HG03103 (cell line): Measurements from ENCODE around the gene DVL2.
"Not testable (repeated sequence)": the region's sequence is repeated elsewhere in the genome, so short reads cannot be mapped to it uniquely, and the experiment has no call there.

Experiments used
- ATAC-seq: cut with Tn5 transposase; IDR thresholded peaks from one replicate; pipeline ENCODE4 v1.9.1; 2021; ENCODE audit warnings: low read depth; ENCODE audit not compliant: unreplicated experiment

Gene DVL2

DNA sequence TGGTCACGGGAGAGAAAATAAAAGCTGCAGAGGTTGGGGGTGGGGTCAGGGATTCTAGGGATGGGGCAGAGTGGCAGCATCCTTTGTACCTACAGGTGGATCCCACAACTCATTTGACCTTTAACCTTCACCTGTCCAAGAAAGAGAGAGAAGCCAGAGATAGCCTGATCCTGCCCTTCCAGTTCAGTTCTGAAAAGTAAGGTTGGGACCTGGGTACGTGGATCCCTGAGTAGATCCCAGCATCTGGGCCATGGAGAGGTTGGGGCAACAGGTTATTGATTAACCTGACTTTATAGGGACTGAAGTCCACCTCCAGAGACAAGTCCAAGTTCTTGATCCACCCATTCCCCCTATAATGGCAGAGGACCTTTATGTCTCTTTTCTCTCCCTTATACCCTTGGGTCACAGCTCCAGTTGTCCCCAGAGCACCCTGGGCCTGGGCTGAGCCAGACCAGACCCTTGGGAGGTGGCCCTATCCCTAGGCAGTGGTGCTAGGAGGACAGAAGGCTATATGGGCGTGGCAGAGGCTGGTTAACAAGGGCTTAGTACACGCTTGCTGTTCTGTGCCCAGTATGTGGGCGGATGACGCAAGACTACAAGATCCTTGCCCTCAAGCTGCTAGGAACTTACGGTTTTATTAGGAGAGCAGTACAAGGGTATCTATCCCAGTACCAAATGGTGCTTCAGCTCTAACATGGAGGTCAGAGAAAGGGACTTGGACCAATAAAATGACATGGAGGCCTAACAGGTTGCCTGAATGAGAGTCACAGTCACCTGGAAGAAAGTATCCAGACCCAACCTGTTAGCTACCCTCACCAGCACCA, 24.6 kb upstream of the DVL2 start:
- no peak for ATAC-seq

DNA sequence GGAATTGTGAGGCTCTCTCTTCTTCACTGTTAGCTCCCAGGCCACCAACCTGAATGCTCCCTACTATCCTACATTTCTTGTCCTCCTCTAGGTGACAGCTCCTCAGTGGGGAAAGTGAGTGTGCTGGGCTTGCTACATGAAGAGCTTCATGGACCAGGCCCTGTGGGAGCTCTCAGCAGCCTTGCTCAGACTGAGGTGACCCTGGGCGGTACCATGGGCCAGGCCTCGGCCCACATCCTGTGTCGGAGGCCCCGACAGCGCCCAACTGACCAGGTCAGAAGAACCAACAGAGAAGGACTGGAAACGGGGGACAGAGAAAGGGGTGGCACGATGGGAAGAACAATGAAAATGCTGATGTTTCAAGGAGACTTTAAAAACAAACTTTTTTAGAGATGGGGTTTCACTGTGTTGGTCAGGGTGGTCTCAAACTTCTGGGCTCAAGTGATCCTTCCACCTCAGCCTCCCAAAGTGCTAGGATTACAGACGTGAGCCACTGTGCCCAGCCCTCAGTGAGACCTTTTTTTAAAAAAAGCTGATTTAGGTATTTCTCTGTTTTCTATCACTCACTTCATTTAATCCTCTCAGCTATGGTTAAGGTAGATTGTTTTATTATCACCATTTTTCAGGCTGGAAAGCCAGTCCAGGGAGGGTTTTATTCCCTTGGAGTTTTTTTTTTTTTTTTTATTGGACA, 22.6 kb upstream of the DVL2 start:
- ATAC-seq, result no peak

DNA sequence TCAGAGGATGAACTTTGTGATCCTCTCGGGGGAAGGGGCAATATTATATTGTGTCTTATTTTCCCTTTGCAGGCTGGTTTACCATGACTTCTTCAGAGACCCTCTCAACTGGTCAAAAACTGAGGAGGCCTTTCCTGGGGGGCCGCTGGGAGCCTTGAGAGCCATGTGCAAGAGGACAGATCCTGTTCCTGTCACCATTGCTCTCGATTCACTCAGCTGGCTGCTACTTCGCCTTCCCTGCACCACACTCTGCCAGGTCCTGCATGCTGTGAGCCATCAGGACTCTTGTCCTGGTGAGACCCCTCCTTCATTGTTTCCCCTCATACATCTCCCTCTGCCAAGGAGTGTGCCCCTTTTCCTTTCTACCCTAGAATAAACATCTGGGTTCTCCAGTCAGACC, 20.2 kb upstream of the DVL2 start:
- ATAC-seq, result no peak

DNA sequence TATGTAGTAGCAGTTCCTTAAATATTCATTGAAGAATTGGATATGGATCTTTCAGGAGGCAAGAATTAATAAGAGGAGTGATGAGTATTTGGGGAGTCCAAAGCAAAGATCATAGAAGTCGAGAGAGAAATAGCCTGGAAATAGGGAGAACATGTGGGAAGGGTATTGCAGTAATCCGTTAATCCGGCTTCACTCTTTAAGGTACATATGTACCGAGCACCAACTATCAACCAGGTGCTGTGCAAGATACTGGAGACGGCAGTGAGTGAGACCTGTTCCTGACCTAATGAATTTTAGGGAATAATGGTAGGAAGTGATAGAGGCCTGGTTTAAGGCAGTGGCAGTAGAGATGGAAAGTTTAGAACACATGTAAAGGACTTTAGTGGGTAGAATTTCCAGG, 18.8 kb upstream of the DVL2 start:
- no peak for ATAC-seq

DNA sequence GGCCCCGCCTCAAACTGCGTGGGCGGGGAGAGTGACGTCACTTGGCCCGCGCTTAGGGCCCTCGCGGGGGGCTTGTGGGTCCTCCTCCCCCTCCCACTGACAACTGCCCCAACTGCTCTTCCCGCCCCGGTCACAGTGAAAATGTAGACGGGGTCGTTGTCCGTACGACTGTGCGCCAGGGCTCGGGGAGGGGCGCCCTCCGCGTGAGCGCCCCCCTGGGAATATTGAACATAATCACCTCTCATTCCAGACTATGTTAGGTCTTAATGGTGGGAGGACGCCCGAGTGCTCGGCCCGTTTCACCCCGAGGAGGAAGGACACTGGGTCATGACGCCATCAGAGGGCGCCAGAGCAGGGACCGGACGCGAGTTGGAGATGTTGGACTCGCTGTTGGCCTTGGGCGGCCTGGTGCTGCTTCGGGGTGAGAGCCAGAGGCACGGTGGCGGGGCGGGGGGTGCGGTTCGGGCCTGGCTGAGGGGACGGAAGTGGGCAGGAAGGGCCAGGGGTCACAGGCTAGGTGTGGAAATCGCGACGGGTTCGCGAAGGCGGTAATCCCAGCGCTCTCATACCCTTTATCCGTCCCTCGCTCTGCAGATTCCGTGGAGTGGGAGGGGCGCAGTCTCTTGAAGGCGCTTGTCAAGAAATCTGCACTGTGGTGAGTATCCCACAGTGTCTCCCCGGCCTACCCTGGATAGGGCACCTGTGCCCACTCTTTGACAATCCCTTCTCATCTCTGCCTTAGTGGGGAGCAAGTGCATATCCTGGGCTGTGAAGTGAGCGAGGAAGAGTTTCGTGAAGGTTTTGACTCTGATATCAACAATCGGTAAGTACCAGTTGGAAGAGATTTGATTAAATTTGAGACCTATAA, 18.1 kb upstream of the DVL2 start, which contains the start of gene ELP5:
Gene ELP5, plus strand, starts transcription at position 40 of the 868 bp plus-strand sequence. Its CDS starts 336 bp downstream, at position 376.
- ATAC-seq, result peak; percentile 31

DNA sequence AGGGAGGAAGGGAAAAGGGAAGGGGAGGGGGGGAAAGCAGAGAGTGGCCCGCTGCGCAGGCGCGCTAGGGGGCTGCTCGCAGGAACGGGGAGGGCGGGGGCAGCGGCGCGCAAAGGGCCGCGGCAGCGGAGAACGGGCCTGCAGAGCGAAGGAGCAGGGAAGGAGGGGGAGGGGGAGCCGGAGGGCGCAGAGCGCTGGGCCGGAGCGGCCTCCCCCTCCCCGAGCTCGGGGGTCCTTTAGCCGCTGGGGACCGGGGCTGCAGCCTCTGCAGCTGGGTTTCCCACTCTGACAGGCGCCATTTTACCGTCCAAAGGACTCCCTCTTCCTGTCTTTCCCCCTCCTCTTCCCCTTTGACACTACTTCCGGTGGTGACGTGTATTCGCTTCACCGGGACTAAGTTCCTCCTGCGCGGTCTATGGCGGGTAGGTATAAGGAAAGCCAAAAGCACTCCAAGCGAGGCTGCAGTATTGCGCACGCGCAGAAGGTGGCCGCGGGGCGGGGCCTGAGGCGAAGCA, 17.4 kb upstream of the DVL2 start, which contains the start of gene CTDNEP1:
Gene CTDNEP1, minus strand, starts transcription at position 74 of the 515 bp plus-strand sequence. CDS start 438 bp downstream, outside the sequence.
- peak; percentile 78 for ATAC-seq

DNA sequence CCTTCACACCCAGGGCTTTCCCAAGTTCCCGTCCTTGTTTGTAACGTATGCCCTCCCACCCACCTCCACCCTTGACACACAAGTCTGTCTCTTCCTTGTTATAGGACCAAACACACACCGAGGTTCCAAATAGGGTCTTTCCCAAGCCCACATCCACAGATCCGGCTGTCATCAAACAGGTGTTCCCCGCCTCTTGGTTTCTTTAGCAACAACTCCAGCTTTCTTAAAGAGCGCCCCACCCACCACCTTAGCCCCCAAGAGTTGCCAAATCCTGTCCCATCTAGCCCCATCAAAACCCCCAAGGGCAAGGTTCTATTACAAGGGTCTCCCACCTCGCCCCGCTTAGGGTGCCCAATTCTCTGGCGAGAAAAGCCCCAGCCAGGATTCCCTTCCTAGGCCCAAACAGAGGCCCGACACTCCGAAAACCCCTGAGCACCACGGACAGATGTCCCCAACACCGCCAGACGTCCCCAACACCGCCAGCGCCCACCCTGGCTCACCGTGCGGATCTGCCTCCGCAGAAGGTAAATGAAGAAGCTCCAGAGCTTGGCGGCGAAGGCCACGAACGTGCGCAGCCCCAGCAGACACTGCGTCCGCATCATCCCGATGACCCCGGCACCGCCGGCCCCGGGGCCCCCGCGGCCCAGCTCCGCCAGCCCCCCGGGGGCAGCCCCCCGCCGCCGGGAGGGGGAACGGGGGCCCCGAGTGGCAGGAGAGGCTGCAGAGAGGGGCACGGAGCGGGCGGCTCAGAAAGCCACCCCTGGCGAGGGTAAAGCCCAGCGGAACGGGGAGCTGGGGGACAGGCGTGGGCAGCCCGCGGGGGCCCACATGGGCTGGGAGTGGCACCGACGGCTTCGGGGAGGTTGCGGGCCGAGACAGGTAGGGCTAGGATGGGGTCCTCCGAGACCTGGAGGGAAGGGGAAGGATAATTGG, 16.6 kb upstream of the DVL2 start:
- no peak for ATAC-seq

DNA sequence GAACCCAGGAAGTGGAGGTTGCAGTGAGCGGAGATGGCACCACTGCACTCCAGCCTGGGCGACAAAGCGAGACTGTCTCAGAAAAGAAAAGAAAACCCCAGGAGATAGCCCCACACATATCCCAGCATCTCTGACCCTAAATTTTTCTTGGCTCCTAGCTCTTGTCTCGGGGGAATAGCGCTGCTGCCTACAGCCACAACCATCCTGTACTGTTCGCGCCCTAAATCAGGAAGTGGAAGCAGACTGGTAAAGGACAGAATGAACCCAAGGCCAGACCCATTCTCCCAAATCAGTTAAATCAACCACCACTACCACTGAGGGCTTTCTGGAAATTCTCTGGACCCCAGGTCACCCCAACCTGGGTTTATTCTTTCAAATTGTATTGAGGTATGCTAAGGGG, 15.5 kb upstream of the DVL2 start:
- ATAC-seq, result no peak

DNA sequence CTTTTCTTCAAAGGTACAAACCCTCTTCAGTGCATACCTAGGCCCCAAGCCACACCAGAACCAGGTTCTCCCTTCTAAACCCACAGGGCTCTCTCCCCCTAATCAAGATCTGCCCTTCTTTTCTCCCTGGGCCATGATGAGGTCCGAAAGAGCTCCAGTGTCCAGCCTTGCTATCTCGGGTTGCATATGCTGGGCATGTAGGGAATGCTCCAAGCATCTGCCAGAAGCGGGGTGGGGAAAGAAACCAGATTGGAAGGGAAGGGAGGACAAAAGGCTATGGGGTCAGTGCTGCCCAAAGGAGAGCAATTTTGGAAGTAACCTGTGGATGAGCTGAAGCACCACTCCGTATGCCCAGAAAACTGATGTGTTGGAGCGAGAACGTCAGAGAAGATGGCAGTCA, 14.9 kb upstream of the DVL2 start:
- ATAC-seq, result no peak

DNA sequence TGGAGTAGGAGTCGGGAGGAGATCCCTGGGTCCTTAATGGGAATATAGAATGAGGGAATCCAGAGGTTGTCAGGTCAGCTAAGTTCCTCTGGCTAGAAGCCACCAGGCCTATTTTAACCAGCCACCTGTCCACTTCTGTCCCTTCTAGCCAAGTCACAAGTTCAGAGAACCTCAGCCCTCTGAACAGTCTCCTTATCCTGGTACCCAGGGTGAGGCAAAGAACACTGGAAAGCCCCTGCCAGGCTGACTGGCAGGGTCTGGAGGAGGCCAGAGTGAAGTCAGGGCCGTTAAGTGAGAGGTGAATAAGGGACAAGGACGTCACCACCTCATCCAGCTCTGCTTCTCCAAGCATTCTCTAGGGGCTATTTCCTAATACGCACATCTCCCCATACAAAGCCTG, 14.5 kb upstream of the DVL2 start:
- no peak for ATAC-seq

DNA sequence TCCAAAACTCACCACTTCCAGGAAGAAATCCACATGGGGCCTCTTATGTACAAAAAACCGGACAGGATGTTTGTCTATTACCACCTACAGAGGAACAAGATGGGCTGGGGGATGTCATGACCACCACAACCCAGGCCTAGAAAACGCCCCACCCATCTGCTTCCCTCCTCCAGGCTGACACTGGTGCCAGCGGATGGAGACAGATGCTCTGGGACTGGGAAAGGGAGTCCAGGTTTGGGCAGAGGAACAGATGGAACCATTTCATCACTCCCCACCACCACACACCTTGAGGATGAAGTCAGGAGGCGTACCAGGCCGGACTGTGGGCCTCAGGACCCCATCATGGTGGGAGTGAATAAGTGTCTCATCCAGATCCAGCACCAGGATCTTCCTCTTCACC, 12.5 kb upstream of the DVL2 start:
- ATAC-seq, result no peak

DNA sequence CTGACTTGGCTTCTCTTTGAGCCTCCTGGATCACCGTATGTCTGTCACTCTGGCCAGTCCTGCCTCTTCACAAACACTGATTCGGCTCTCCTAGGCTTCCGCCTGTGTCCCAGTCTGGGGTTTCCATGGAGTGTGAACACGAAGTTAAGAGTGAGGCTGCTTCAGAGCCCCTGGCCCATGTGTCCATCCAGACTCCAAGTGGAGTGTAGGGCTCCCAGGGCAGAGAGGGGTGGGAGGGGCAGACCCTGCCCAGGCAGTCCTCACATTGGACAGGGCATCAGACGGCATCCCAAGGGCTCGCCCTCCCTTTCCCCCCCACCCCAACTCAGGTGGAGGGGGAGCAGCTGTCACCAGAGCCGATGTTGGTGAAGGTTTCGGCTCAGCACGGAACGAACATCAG, 9.5 kb upstream of the DVL2 start:
- not testable (repeated sequence) for ATAC-seq

DNA sequence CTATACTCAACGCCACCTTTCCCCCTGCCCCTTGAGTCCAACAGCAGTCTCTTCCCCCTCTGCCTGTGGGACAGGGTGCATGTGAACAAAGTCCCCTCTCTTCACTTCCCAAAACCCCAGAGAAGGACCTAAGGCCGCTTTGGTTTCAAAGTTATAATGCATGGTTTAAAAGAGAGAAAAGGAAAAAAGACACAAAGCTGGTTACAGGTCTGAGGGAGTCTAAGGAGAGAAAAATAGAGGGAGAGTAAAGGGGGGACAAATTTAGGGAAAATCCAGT, 9.1 kb upstream of the DVL2 start:
- ATAC-seq, result no peak

DNA sequence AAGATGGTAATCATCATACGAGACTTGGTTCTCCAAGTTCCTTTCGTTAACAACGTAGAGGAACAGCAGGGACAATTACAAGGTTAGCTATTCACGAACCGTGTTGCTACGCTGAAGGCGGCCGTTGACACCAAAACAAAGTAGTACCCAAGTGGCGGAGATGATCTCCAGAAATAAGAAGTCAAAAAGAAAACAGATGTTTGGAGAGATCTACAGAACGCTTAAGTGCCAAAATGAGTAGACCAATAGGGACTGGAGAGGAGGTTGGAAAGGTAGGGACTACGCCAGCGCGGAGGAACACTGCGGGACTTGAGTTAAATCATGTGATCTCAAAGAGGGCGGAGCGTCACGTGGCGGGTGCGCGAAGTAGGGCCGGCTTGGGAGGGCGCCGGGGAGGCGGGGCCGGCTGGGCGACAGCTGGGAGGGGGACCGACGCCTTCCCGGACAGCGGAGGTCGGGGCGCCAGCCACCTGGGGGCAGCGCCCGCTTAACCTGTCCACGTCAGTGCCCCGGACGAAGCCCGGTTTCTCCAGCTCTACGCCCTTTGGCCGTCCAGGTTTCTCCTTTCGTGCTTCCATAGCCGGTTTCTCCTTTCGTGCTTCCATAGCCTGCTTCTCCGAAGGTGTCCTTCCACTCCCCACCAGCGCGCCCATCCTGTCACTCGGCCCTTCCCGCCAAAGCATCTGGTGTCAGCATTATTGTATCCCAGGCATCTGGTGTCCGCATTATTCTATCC, 8.6 kb upstream of the DVL2 start:
- ATAC-seq, result no peak

DNA sequence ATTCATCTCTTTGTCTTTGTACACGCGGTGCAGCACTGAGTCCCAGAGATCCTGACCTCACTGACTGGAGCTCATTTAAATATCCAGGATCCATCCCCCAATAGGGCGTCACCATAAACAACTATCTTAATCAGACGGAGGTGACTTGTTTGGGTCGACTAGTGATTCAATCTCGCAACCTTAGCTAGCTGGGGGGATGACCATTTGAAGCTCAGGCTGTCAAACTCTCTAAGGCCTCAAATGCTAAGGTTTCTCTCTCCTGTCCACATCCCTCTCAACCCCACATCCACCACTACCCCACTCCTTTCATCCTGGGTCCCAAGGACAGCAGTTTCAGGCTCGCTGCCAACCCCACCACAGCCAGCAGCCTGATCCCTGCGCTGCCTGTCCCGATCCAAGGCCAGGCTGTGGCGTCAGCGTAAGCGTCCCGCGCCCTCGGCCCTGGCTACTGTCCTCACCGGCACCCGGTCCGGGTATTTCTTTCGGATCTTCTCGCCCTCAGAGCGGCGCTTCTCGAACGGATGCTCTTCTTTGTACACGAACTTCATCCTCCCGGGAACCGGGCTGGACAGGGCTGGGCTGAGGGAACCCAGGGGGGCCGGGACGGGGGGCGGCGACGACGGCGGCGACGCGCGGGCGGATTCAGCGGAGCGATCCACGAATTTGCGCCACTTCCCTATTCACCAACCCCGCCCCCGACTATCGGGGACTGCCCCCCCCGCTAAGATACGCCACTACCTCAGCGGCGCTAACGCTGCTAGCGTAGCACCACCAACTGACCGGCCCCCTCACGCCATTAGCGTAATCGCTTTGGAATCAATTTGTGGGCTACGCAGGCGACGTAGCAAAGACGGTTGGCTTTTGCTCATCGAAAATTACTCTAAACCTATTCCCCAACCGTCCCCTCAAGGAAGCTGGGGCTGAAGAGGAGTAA, 7.7 kb upstream of the DVL2 start, which contains the start of gene GABARAP:
Gene GABARAP, minus strand, starts transcription at position 667 of the 934 bp plus-strand sequence. Its CDS starts 119 bp downstream, at position 548.
- no peak for ATAC-seq

DNA sequence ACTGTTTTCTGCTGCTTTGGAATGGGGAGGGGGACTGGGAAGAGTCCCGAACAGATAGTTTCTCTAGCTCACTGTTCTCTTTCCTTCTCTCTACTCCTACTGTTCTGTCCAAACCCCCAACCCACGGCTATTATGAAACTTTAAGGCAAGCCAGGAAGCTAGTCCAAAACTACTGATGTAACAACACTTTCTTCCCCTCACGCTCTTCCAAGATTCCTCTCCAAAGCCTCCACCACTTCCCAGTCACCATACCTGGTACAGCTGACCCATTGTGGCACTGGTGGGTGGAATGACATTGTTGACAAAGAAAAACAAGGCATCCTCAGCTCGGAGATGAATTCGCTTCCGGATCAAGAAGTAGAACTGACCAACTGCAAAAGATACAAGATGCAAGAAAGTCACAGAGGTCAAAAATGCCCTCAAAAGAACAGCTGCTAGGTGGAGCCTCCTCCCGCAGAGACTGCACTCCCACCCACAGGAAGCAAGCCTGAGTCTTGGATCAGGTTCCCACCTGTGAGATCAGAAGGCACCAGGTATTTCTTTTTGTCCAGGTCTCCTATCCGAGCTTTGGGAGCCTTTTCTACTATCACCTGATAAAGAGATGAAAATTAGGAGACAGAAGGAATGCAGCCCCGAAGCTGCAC, 6.9 kb upstream of the DVL2 start:
- no peak for ATAC-seq

DNA sequence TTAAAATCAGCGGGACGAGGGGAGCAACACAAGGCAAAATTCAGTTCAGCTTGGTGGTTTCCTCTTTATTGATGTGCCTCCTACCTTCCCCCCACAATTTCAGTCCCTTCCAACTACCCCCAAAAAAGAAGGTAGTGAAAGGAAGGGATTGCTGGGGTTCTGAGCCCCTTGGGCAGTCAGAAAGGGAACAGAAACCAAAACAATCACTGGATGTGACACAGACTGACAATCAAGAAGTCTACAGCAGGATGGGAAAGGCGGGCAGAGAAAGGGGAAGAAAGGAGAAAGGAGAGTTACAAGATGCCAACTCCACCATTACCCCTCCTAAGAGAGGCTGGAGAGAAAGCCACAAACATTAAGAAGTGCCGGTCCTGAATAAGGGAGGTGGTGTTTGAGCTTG, 6.1 kb upstream of the DVL2 start:
- ATAC-seq, result no peak
